PFSK-1 (cell line): ENCODE results near the gene MAP3K19.

ENCODE experiments used
- FOXP2 ChIP-seq: optimal IDR thresholded peaks from 2 replicates; pipeline ENCODE3; 2011; ENCODE audit warnings: borderline replicate concordance, control low read depth, inconsistent platforms; ENCODE audit not compliant: insufficient read depth; ENCODE audit errors: extremely low read length, extremely low read depth
- POLR2AphosphoS5 ChIP-seq: IDR thresholded peaks from 2 replicates; pipeline ENCODE4 v1.6.1; 2012; ENCODE audit warnings: low read depth, mild to moderate bottlenecking, control low read depth, low read length, moderate library complexity
- SIN3A ChIP-seq: IDR thresholded peaks from 2 replicates; pipeline ENCODE4 v1.6.1; 2012; ENCODE audit warnings: mild to moderate bottlenecking, low read length, moderate library complexity, borderline replicate concordance; ENCODE audit not compliant: insufficient read depth
- TAF1 ChIP-seq: IDR thresholded peaks from 2 replicates; pipeline ENCODE4 v1.6.1; 2012; ENCODE audit warnings: low read length, control low read depth, borderline replicate concordance; ENCODE audit not compliant: insufficient read depth
- TF ChIP-seq, protein P1 (sequence below), 2 experiments: IDR thresholded peaks; 2 replicates each; pipeline versions ENCODE4 v1.6.1 to v1.8.0; 2011 to 2012; ENCODE audit warnings: low read depth in 2 of 2, low read length in 2 of 2, control low read depth in 1 of 2, inconsistent platforms in 1 of 2, mild to moderate bottlenecking in 1 of 2, moderate library complexity in 1 of 2; ENCODE audit not compliant: insufficient read depth in 1 of 2

Gene MAP3K19

GRCh38 chr2:134988994-134989605 lies 58.1 kb downstream of the MAP3K19 start:
- TF ChIP-seq, protein P1, sequence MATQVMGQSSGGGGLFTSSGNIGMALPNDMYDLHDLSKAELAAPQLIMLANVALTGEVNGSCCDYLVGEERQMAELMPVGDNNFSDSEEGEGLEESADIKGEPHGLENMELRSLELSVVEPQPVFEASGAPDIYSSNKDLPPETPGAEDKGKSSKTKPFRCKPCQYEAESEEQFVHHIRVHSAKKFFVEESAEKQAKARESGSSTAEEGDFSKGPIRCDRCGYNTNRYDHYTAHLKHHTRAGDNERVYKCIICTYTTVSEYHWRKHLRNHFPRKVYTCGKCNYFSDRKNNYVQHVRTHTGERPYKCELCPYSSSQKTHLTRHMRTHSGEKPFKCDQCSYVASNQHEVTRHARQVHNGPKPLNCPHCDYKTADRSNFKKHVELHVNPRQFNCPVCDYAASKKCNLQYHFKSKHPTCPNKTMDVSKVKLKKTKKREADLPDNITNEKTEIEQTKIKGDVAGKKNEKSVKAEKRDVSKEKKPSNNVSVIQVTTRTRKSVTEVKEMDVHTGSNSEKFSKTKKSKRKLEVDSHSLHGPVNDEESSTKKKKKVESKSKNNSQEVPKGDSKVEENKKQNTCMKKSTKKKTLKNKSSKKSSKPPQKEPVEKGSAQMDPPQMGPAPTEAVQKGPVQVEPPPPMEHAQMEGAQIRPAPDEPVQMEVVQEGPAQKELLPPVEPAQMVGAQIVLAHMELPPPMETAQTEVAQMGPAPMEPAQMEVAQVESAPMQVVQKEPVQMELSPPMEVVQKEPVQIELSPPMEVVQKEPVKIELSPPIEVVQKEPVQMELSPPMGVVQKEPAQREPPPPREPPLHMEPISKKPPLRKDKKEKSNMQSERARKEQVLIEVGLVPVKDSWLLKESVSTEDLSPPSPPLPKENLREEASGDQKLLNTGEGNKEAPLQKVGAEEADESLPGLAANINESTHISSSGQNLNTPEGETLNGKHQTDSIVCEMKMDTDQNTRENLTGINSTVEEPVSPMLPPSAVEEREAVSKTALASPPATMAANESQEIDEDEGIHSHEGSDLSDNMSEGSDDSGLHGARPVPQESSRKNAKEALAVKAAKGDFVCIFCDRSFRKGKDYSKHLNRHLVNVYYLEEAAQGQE (IDR thresholded peaks at IDR 0.05; ENCODE audit: insufficient read depth in 1 of 2, low read depth in 2 of 2, low read length in 2 of 2), result no peak

DNA sequence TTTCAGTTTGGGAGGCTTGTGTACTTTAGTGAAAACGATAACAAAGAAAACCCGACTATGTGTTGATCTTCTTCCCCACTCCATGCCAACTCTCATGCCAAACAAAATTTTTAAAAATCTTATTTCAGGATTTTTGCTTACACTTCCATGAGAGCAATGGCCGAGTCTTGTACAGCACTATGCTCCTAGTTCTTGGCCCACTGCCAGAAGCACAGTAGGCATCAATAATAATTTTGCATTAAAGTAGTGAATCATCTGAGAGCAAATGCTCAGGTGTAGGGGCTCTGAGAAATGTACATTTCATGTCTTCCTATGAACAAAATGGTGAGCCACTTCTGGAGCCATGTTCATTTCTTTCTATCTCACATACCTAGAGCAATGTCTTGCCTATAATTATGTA lies 62.2 kb downstream of the MAP3K19 start:
- TF ChIP-seq TAF1, result no peak
- TF ChIP-seq, protein P1 (IDR thresholded peaks at IDR 0.05; ENCODE audit: insufficient read depth in 1 of 2, low read depth in 2 of 2, low read length in 2 of 2), result no peak
- no peak for TF ChIP-seq FOXP2
- no peak for TF ChIP-seq SIN3A
- TF ChIP-seq POLR2AphosphoS5, result no peak

DNA sequence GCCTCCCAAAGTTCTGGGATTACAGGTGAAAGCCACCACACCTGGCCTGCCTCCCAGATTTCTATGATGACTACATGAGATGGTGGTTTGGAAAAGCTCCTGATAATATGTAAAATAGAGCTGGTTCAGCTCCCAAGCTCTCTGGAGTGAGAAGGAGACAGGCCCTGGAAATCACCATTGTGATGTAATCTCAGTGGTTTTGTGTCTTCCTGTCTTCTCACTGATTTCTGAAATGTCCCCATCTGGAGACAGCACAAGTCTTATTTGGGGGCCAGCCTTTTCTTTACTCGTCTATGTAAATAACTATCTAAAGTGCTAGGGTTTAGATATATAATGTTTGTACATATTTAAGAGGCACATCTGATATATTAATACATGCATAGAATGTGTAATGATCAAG lies 64.6 kb downstream of the MAP3K19 start:
- TF ChIP-seq POLR2AphosphoS5, result no peak

GRCh38 chr2:134980639-134981038 lies 66.6 kb downstream of the MAP3K19 start:
- TF ChIP-seq TAF1 (no peak), FOXP2 (no peak), POLR2AphosphoS5 (no peak), SIN3A (no peak)
- TF ChIP-seq, protein P1 (IDR thresholded peaks at IDR 0.05; ENCODE audit: insufficient read depth in 1 of 2, low read depth in 2 of 2, low read length in 2 of 2), result no peak

GRCh38 chr2:134979221-134979620 lies 68.0 kb downstream of the MAP3K19 start:
- TF ChIP-seq SIN3A (no peak), POLR2AphosphoS5 (no peak), TAF1 (no peak), FOXP2 (no peak)
- TF ChIP-seq, protein P1 (IDR thresholded peaks at IDR 0.05; ENCODE audit: insufficient read depth in 1 of 2, low read depth in 2 of 2, low read length in 2 of 2), result no peak
